MV-4-11 (cell line): ENCODE data around the gene GNG7.
"Not testable (repeated sequence)": the region's sequence is repeated elsewhere in the genome, so short reads cannot be mapped to it uniquely, and the experiment has no call there.

ENCODE experiments used
- DNase-seq: peaks from one replicate; lab custom pipeline; 2025; lab: John Stamatoyannopoulos, UW

GNG7 gene

GRCh38 chr19:2713170-2713569, 10.7 kb upstream of the GNG7 start:
- not testable (repeated sequence) for DNase-seq

GRCh38 chr19:2711875-2712205, 9.3 kb upstream of the GNG7 start:
- no peak for DNase-seq

GRCh38 chr19:2711172-2711874, 8.8 kb upstream of the GNG7 start:
- DNase-seq: peak; percentile 53

GRCh38 chr19:2706251-2706650, 3.8 kb upstream of the GNG7 start:
- DNase-seq: no peak

GRCh38 chr19:2703691-2704216, 1.3 kb upstream of the GNG7 start:
- no peak for DNase-seq

GRCh38 chr19:2703077-2703437, 563 bp upstream of the GNG7 start:
- DNase-seq: no peak

GRCh38 chr19:2701361-2702169, 929 bp downstream of the GNG7 start:
- no peak for DNase-seq

- DNase-seq: no peak
Observed at GRCh38 chr19:2700660-2701360, 1.7 kb downstream of the GNG7 start.

- no peak for DNase-seq
Observed at GRCh38 chr19:2699413-2700140, 2.9 kb downstream of the GNG7 start.

- no peak for DNase-seq
Observed at GRCh38 chr19:2694196-2694595, 8.3 kb downstream of the GNG7 start.

- no peak for DNase-seq
Observed at GRCh38 chr19:2693492-2694160, 8.9 kb downstream of the GNG7 start.

- DNase-seq: no peak
Observed at GRCh38 chr19:2691951-2692350, 10.5 kb downstream of the GNG7 start.

- no peak for DNase-seq
Observed at GRCh38 chr19:2690856-2691255, 11.6 kb downstream of the GNG7 start.

GRCh38 chr19:2686360-2686759, 16.1 kb downstream of the GNG7 start:
- no peak for DNase-seq

- DNase-seq: no peak
Observed at GRCh38 chr19:2685204-2685704, 17.2 kb downstream of the GNG7 start.

- DNase-seq: no peak
Observed at GRCh38 chr19:2683430-2684003, 19.0 kb downstream of the GNG7 start.

GRCh38 chr19:2680808-2681207, 21.7 kb downstream of the GNG7 start:
- no peak for DNase-seq

- no peak for DNase-seq
Observed at GRCh38 chr19:2679439-2679838, 23.1 kb downstream of the GNG7 start.

- DNase-seq: not testable (repeated sequence)
Observed at GRCh38 chr19:2678948-2679347, 23.5 kb downstream of the GNG7 start.

- peak; percentile 98 for DNase-seq
Observed at GRCh38 chr19:2678044-2678671, 24.3 kb downstream of the GNG7 start.

- DNase-seq: no peak
Observed at GRCh38 chr19:2676823-2677222, 25.7 kb downstream of the GNG7 start.
